Measurements from ENCODE around the gene SLC24A3. TPM values are rescaled to one million over a fixed set of nuclear protein-coding genes. Genes with fewer than 3 reads are reported as not detected.

The SLC24A3 gene
- polyA plus RNA-seq, 4 donors, result 1.6 to 4.0 (median 3.8) TPM; not detected in 1

DNA sequence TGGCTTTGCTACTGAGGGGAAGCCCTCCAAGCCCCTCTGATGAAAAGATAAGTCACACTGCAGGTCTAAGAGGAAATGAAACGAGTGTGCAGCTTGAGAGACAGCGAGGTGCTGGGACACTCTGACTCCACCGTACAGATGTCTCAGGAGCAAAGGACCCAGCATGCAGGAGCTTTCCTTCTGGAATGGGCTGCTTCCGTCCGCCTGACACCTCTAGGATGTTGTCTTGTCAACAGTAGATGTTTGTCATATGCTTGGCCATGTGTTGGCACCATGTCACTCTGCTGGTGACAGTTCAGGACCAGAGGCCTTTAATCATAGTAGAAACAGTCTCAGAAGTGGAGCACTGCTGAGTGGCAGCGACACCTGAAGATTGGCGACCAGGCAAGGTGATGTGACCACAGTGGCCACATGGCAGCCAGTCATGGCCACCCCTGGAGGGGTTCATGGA lies 46.7 kb downstream of the SLC24A3 start:
- no peaks in the 10 kb centered on the region for H3K36me3 ChIP-seq (ENCODE audit: control insufficient read depth in 3 of 3, insufficient read depth in 2 of 3, low read depth in 1 of 3, low read length in 3 of 3)
- no peak overlapping the region for H3K4me3 ChIP-seq (ENCODE audit: low read depth in 1 of 3, low read length in 3 of 3)
- WGBS, 3 donors, result 78 to 90% (median 79%) methylated on average over 7 of the region's 7 CpGs
- no peak for FAIRE-seq
- no peaks in the 10 kb centered on the region for H3K27me3 ChIP-seq (ENCODE audit: control insufficient read depth in 3 of 3, insufficient read depth in 3 of 3, low read length in 3 of 3)
- DNase-seq, result no peak
- no peak overlapping the region for H3K27ac ChIP-seq (ENCODE audit: low read depth in 1 of 3, low read length in 2 of 3)
- H3K9me3 ChIP-seq (ENCODE audit: control insufficient read depth in 2 of 2, insufficient read depth in 1 of 2, low read depth in 1 of 2, low read length in 1 of 2), result no peaks in the 10 kb centered on the region
- no peaks in the 10 kb centered on the region for H3K4me1 ChIP-seq (ENCODE audit: control insufficient read depth in 3 of 3, insufficient read depth in 2 of 3, low read depth in 1 of 3, low read length in 2 of 3)

DNA sequence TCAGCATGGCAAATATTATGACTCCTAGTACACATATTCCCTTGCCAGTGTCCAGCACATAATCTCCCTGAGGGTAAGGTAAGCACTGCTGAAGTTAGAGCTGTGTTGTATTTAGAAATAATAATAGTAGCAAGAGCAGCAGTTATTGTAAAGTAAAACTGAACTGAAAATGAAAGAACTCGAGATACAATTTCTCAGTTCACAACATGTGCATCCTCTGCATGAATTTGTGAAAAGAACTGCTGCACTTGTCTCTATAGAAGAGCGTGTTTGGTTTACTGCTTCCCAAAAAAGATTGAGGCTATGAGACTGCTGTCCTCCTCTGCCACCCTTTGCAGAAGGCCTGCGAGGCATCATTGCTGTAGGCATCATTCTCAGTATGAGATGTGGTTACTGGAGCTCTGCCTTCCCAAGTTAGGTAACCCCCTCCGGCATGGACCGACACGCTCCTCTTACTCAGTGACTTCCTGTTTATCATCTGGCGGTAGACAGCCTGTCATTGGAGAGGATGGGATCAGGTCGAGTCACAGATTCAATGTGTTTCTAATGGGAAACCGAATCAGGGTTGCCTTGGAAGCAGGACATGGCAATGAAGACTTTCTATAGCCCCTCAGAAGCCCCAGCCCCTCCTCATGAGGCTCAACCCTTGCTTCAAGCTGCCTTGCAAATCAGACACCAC lies 48.1 kb downstream of the SLC24A3 start:
- FAIRE-seq (no peak), DNase-seq (no peak)
- 66 to 79% (median 68%) methylated on average over 9 of the region's 9 CpGs for WGBS, 3 donors
- H3K4me1 ChIP-seq (ENCODE audit: control insufficient read depth in 3 of 3, insufficient read depth in 2 of 3, low read depth in 1 of 3, low read length in 2 of 3), result no peaks in the 10 kb centered on the region
- H3K4me3 ChIP-seq (ENCODE audit: low read depth in 1 of 3, low read length in 3 of 3), result no peak overlapping the region
- no peaks in the 10 kb centered on the region for H3K9me3 ChIP-seq (ENCODE audit: control insufficient read depth in 2 of 2, insufficient read depth in 1 of 2, low read depth in 1 of 2, low read length in 1 of 2)
- peak overlapping the region in 1 of 3 donors; percentile 62 for H3K27ac ChIP-seq (ENCODE audit: low read depth in 1 of 3, low read length in 2 of 3)
- H3K27me3 ChIP-seq (ENCODE audit: control insufficient read depth in 3 of 3, insufficient read depth in 3 of 3, low read length in 3 of 3), result no peaks in the 10 kb centered on the region
- H3K36me3 ChIP-seq (ENCODE audit: control insufficient read depth in 3 of 3, insufficient read depth in 2 of 3, low read depth in 1 of 3, low read length in 3 of 3), result no peaks in the 10 kb centered on the region

- Histone ChIP-seq H3K27me3 (ENCODE audit: control insufficient read depth in 3 of 3, insufficient read depth in 3 of 3, low read length in 3 of 3) (no peaks in the 10 kb centered on the region), H3K36me3 (ENCODE audit: control insufficient read depth in 3 of 3, insufficient read depth in 2 of 3, low read depth in 1 of 3, low read length in 3 of 3) (no peaks in the 10 kb centered on the region), H3K4me1 (ENCODE audit: control insufficient read depth in 3 of 3, insufficient read depth in 2 of 3, low read depth in 1 of 3, low read length in 2 of 3) (no peaks in the 10 kb centered on the region), H3K27ac (ENCODE audit: low read depth in 1 of 3, low read length in 2 of 3) (no peak overlapping the region), H3K9me3 (ENCODE audit: control insufficient read depth in 2 of 2, insufficient read depth in 1 of 2, low read depth in 1 of 2, low read length in 1 of 2) (no peaks in the 10 kb centered on the region), H3K4me3 (ENCODE audit: low read depth in 1 of 3, low read length in 3 of 3) (no peak overlapping the region)
- FAIRE-seq (no peak), DNase-seq (no peak)
- WGBS, 3 donors, result 90 to 92% (median 90%) methylated on average over 7 of the region's 7 CpGs
These were observed 51.7 kb downstream of the SLC24A3 start for GRCh38 chr20:19264191-19264590.

GRCh38 chr20:19265646-19266374 lies 53.4 kb downstream of the SLC24A3 start:
- no peaks in the 10 kb centered on the region for H3K27me3 ChIP-seq (ENCODE audit: control insufficient read depth in 3 of 3, insufficient read depth in 3 of 3, low read length in 3 of 3)
- H3K36me3 ChIP-seq (ENCODE audit: control insufficient read depth in 3 of 3, insufficient read depth in 2 of 3, low read depth in 1 of 3, low read length in 3 of 3), result no peaks in the 10 kb centered on the region
- WGBS, 3 donors, result 42 to 78% (median 56%) methylated on average over 3 of the region's 3 CpGs
- H3K27ac ChIP-seq (ENCODE audit: low read depth in 1 of 3, low read length in 2 of 3), result no peak overlapping the region
- H3K4me1 ChIP-seq (ENCODE audit: control insufficient read depth in 3 of 3, insufficient read depth in 2 of 3, low read depth in 1 of 3, low read length in 2 of 3), result peaks cover 0 to 2% (median 0%) of the 10 kb centered on the region in 3 donors
- no peaks in the 10 kb centered on the region for H3K9me3 ChIP-seq (ENCODE audit: control insufficient read depth in 2 of 2, insufficient read depth in 1 of 2, low read depth in 1 of 2, low read length in 1 of 2)
- FAIRE-seq (no peak), DNase-seq (peak in 1 of 2 donors; percentile 23)
- no peak overlapping the region for H3K4me3 ChIP-seq (ENCODE audit: low read depth in 1 of 3, low read length in 3 of 3)

DNA sequence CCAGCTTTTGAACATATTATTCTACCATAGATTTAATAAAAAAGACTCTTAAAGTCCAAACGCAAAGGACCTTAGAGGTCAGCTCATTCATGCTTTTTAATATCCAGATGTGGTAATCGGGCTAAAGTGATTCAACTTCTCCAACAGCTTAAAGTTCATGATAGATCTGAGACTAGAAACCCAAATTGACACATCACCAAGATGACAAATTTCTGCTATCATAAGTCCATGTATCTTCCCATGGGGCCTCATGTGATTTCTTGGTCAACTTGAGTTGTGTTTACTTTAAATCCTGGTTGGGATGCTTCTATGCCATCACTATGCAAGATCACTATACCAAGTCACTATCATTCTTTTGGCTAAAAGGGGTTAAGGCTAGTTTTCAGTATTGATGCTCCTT lies 56.0 kb downstream of the SLC24A3 start:
- FAIRE-seq (no peak), DNase-seq (no peak)
- peaks cover 0 to 2% (median 0%) of the 10 kb centered on the region in 3 donors for H3K4me1 ChIP-seq (ENCODE audit: control insufficient read depth in 3 of 3, insufficient read depth in 2 of 3, low read depth in 1 of 3, low read length in 2 of 3)
- no peak overlapping the region for H3K4me3 ChIP-seq (ENCODE audit: low read depth in 1 of 3, low read length in 3 of 3)
- H3K27ac ChIP-seq (ENCODE audit: low read depth in 1 of 3, low read length in 2 of 3), result no peak overlapping the region
- H3K9me3 ChIP-seq (ENCODE audit: control insufficient read depth in 2 of 2, insufficient read depth in 1 of 2, low read depth in 1 of 2, low read length in 1 of 2), result no peaks in the 10 kb centered on the region
- 91 to 97% (median 92%) methylated on average over 2 of the region's 2 CpGs for WGBS, 3 donors
- H3K27me3 ChIP-seq (ENCODE audit: control insufficient read depth in 3 of 3, insufficient read depth in 3 of 3, low read length in 3 of 3), result no peaks in the 10 kb centered on the region
- no peaks in the 10 kb centered on the region for H3K36me3 ChIP-seq (ENCODE audit: control insufficient read depth in 3 of 3, insufficient read depth in 2 of 3, low read depth in 1 of 3, low read length in 3 of 3)

DNA sequence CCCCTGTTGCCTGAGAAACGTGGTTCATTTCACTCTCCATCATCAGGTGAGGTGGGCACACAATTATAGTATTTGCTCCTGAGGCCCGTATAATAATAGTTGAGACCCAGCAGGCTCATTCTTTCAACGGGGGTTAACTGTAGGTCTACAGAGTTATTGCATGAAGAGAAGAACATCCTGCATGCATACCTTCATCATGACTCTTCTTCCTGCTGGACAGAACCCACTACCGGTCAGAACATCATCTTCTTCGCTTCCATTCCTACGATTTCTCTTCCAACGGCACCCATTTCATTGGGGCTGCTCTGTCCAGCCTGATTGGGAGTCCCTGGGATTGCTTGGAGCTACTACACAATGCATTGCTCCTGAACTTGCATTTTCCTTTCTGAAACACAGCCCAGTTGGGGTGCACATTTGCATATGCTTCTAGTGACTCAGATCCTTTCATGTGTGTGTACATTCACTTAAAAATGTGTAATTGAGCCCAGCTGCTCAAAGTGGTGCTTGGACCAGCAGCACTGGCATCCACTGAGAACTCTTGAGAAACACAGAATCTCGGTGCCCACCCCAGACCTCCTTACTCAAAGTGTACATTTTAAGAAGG lies 57.4 kb downstream of the SLC24A3 start:
- H3K4me3 ChIP-seq (ENCODE audit: low read depth in 1 of 3, low read length in 3 of 3), result no peak overlapping the region
- peaks cover 0 to 7% (median 2%) of the 10 kb centered on the region in 3 donors for H3K4me1 ChIP-seq (ENCODE audit: control insufficient read depth in 3 of 3, insufficient read depth in 2 of 3, low read depth in 1 of 3, low read length in 2 of 3)
- no peaks in the 10 kb centered on the region for H3K27me3 ChIP-seq (ENCODE audit: control insufficient read depth in 3 of 3, insufficient read depth in 3 of 3, low read length in 3 of 3)
- 84 to 87% (median 86%) methylated on average over 8 of the region's 8 CpGs for WGBS, 3 donors
- FAIRE-seq (no peak), DNase-seq (no peak)
- H3K27ac ChIP-seq (ENCODE audit: low read depth in 1 of 3, low read length in 2 of 3), result no peak overlapping the region
- H3K9me3 ChIP-seq (ENCODE audit: control insufficient read depth in 2 of 2, insufficient read depth in 1 of 2, low read depth in 1 of 2, low read length in 1 of 2), result no peaks in the 10 kb centered on the region
- H3K36me3 ChIP-seq (ENCODE audit: control insufficient read depth in 3 of 3, insufficient read depth in 2 of 3, low read depth in 1 of 3, low read length in 3 of 3), result no peaks in the 10 kb centered on the region

DNA sequence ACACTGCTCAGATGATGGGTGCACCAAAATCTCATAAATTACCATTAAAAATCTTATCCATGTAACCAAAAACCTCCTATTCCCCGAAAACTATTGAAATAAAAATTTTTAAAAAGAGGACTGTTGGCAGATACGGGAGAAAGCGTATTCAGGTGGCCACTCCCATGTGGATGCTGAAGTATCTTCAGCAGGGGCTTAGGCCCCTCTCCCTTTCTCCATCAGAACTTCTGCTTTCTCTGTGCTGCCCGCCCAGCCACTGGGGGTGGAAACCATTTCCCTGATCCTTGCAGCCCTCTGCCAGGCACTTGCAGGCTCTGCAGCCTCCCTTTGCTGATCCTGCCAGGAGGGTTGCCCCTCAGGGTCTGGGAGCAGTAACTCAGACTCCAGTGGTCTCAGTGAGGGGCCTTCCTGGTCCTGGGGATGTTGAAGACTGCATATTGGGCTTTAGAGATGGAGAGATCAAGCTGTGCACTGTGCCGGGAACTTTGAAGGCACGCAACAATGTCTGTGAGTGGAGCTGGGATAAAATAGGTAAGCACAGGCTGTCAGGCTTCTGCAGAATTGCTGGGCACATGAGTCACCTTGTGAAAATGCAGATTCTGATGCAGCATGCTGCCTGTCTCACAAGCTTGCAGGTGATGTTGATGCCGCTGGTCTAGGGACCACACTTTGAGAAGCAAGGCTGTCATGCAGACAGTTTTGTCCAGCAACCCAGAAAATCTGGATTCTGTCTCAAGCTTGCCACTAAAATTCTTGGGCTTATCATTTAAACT lies 59.6 kb downstream of the SLC24A3 start:
- Histone ChIP-seq H3K27me3 (ENCODE audit: control insufficient read depth in 3 of 3, insufficient read depth in 3 of 3, low read length in 3 of 3) (no peaks in the 10 kb centered on the region), H3K4me1 (ENCODE audit: control insufficient read depth in 3 of 3, insufficient read depth in 2 of 3, low read depth in 1 of 3, low read length in 2 of 3) (peaks cover 0 to 17% (median 5%) of the 10 kb centered on the region in 3 donors), H3K27ac (ENCODE audit: low read depth in 1 of 3, low read length in 2 of 3) (no peak overlapping the region), H3K4me3 (ENCODE audit: low read depth in 1 of 3, low read length in 3 of 3) (no peak overlapping the region), H3K36me3 (ENCODE audit: control insufficient read depth in 3 of 3, insufficient read depth in 2 of 3, low read depth in 1 of 3, low read length in 3 of 3) (no peaks in the 10 kb centered on the region), H3K9me3 (ENCODE audit: control insufficient read depth in 2 of 2, insufficient read depth in 1 of 2, low read depth in 1 of 2, low read length in 1 of 2) (no peaks in the 10 kb centered on the region)
- 89 to 90% (median 89%) methylated on average over 7 of the region's 7 CpGs for WGBS, 3 donors
- DNase-seq, result no peak
- no peak for FAIRE-seq
